Kidney glomerular epithelial cell (primary cell): Measurements from ENCODE around the gene RCAN2.
A peak's percentile ranks its signal among the peaks of the same experiment; 100 is the strongest.
"Not testable (repeated sequence)": the region's sequence is repeated elsewhere in the genome, so short reads cannot be mapped to it uniquely, and the experiment has no call there.

ENCODE experiments used
- DNase-seq: peaks from one replicate; lab custom pipeline; 2025; lab: John Stamatoyannopoulos, UW

The RCAN2 gene

DNA sequence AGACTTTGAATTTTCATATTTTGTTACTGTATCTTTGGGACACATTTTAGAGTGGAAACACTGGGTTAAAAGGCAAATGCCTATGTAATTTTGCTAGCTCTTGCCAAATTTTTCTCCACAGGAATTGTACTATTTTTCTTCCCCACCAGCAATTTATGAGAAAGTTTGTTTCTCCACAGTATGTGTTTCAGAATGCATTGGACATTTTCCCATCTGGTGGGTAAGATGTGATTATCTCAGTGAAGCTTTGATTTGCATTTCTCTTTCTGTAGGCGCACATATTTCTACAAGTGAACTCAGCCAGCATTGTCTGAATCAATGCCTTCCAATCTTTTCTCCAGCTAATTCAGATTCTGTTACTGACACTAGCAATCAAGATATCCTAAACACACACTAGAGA lies 157.8 kb downstream of the RCAN2 start:
- no peak for DNase-seq

DNA sequence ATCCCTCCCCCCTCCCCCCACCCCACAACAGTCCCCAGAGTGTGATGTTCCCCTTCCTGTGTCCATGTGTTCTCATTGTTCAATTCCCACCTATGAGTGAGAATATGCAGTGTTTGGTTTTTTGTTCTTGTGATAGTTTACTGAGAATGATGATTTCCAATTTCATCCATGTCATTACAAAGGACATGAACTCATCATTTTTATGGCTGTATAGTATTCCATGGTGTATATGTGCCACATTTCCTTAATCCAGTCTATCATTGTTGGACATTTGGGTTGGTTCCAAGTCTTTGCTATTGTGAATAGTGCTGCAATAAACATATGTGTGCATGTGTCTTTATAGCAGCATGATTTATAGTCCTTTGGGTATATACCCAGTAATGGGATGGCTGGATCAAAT lies 158.8 kb downstream of the RCAN2 start:
- DNase-seq, result not testable (repeated sequence)

DNA sequence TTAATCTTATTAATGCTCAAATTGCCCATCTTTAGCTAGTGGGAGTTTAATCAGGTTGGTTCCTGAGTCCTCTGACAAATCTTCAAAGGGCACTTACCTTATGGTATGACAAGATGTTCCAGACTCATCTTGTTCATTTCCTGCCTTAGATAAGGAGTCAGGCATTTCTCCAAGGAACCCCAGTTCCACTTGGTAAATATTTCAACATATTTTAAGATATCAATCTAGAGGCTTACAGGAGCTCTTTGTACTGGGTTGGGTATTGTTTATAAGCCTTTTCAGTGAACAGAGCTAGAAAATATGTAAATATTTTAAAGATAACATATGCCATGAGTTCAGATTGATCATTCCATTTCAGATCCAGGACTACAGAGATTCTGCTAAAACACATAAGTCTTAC lies 159.8 kb downstream of the RCAN2 start:
- no peak for DNase-seq

DNA sequence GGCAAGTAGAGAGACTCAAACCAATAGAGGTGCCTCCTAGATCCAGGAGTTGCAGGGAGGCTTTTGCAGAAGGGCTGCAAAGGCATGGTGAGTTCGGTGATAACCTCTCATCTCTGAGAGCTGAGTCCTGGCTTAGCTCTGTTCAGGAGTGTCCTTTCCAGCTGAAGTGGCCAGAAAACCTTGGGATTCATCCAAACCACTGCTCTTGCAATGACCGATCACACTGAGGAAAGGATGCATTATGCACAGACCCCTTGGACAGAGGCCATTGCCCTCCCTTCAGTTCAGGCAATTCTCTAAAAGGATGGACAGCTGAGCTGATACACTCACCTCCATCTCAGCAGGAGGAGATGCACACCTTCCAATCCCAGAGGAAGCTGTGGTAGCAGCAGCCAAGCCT lies 161.7 kb downstream of the RCAN2 start:
- DNase-seq, result no peak

DNA sequence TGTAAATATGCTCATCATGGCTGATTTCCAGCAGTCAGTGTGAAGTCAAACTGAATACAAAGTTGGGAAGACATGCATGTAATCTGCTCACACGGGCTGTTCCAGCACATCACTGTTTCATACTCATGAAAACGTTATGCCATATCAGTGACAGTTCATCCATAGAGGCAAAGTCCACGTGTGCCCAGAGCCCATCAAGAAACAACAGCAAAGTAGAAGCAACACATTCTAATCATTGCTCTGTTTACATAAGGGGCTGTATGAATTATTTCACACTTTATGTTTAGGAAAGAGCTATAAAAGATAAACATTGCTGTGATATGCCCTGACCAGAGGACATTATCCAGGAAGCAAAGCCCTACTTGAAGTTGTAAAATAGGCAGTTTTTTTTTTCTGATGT lies 163.5 kb downstream of the RCAN2 start:
- DNase-seq, result no peak

DNA sequence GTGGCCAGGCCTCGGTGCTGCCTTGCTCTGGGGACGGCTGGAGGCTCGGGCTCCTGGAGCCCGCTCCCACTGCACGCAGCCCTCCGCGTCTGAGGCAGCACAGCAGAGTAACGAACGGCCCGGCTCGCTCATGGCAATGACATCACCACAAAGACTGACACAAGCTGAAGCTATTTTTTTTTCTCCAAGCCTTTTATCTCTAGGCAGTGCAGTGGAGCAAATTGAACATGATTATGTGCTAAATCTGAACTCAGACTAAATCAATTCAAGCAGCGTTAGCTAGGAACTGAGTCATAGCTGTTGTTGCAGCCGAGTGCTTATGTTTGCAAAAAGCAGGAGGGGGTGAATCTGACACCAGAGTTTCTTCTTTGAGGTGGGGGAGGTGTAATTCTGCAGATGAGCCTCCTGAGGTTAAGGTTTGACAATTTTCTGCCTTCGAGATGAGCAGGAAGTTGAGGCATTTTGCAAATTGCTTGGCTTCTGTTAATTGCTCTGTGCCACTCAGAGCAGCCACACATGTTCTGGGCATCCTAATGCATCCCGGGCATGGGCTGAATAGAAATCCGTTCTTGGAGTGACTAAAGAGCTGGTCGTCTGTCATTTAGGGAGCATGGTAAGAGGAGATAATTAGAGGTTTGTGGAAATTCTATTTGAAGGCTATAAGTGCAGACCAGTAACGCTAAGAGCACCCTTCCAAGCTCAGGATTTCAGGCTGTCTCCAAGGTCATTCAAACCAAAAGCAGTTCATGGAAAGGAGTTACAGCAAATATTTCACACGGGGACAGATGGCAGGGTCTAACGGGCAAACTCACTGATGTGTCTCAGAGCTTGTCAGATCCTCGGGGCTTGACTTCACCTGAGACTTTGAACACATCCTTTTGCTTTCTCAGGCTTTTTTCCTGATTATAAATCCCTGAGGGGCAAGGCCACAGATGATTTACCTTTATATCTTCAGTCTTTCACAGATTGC lies 165.4 kb downstream of the RCAN2 start:
- DNase-seq, result peak; percentile 77

DNA sequence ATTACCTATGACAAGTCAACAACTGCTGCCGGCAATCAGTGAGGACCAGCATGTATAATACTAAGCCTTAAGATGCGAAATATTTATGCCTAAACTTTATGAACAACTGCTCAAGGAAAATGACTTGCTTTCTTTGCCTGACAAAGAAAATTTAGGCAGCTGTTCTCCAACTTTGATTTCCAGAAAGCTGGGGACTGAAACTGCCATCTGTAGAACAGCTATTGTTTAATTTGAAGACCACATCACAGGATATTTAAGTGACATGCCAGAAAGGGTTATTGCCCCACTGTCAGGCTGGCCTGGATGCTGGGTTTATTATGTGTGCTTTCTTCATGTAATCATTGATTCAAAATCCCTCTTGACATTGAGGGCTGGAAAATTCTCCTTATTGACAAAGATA lies 166.5 kb downstream of the RCAN2 start:
- DNase-seq, result no peak

DNA sequence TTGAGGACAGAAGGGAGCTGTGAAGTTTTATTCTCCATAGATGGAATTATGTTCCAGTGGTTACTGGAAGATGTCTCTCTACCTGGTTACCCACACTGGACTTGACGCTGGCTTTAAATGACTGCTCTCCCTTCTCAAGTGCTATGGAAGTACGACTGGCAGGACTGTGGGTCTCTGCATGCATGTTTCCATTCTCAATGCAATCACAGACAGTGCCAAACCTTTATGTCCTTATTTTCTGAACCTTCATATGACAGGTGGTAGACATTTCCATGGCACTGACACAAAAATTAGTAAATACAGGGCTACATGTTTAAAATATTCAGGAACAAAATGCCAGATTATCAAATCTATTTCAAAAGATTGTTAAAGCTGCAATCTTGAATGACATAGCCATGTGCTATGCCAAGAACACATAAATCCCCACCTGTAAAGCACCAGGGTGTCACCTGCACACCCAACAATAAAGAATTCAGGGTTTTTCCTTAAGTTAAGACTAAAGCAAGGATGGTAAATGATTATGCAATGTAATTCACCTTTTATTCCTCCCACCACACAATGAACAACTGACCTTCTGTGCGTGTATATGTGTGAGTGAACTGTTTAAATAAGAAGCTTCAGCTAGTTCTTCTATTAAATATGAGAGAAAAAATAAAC lies 167.2 kb downstream of the RCAN2 start:
- no peak for DNase-seq

DNA sequence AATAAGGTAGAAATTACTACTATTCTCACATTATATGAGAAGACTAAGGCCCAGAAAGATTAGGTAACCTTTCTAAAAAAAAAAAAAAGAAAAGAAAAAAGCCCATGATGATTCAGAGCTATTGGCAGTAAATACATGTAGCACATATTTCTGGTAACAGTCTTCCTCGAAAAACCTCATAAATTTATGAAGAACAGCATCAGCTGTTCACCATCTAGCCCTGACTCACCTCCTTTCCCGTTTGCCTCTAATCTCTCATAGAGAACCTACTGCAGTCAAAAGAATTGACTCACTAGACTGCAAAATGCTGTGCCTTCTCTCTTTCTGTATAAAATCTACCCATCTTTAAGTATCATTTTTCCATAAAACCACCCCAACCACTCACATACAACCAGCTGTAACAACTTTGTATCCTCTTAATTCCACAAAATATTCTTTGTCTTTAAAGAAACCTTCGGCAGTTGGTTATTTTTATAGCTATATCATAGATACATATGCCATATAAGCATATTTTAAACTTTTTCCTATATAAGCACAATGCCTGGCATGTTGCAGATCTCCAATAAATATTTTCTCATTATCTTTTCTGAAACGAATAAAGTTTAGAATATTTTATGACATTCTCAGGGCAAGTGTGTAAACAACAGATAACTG lies 167.8 kb downstream of the RCAN2 start:
- peak; percentile 81 for DNase-seq

DNA sequence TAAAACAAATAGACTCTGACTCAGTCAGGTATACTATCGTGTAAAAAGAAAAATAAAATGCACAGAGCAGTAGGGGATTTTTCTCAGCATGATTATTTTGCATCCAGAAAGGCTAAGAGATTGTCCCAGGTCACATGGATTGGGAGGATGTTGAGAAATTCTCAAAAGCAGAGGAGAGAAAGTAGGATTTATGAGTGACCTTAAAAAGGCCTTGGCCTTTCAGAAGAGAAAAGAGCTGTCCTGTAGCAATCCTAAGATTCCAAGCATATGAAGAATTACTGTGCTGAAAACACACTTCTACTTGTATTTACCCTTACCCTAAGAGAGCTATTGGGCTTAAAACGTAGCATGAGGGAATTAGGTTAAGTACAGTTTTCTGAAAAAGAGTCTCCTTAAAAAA lies 170.7 kb downstream of the RCAN2 start:
- no peak for DNase-seq

DNA sequence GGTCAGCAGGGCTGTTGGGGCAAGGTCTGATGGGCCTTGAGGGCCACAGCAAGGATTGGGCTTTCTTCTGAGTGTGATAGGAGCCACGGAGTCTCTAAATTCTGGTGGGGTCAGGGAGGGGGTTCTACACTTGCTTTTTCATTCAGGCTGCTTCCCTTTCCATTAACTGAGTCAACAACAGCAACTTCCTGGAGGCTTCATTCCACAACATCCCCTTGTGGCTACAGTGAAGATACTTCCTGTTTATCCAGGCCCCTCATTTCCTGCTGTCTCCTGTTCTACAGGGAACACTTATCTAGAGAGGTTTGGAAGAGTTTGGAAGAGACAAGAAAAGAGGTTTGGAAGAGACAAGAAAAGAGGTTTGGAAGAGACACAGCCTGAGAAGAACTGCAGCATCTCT lies 175.7 kb downstream of the RCAN2 start:
- no peak for DNase-seq

DNA sequence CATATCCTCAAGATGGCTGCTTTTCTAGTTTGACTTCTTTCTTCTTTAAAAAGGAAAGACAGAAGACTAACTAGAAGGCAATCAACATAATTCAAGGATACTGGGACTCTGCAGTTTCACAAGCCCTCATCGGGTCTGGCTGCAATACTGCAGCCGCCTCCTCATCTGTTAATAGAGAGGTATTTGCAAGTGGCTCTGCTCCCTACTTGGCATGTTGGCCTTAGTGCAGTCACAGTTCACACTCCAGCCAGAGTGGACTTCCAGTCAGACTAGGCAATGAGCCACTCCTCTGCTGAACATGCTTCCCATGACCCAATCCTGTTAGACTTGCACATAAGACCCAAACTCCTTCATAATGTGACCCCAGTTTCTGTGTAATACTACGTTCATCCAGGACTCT lies 178.6 kb downstream of the RCAN2 start:
- no peak for DNase-seq

DNA sequence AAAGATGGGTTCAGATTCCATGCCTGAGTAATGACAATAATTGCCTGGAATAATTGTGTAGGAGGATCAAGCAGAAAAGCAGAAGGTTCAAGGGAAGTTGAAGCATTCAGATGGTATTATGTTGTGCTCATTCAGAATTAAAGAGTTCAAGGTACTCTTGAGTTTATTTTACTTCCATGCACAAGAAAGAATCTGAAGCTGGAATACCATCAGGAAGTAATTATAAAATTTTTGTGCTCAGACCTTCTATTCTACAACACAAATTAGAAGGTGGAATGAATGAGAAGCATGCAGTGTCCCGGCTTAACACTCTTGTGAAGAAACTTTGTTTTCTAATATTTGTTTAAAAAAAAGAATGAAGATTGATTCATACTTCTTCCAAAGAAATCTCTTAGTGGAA lies 181.1 kb downstream of the RCAN2 start:
- no peak for DNase-seq

DNA sequence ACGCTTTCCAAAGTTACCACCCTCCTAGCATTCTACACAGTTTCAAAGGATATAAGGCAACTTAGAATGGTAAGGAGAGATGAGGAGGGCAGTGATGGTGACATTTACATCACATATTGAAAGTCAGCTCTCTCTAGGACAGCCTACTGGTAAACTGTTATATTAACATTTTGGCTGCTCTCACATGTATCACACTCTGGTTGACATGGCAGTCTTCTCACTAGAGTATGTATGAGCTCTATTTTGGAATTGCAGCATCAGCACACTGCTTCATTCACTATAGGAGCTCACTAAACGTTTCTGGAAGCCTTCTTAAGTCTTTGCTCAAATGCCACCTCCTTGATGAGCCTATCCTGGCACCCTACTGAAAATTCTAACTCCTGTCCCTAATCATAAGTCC lies 184.8 kb downstream of the RCAN2 start:
- no peak for DNase-seq

DNA sequence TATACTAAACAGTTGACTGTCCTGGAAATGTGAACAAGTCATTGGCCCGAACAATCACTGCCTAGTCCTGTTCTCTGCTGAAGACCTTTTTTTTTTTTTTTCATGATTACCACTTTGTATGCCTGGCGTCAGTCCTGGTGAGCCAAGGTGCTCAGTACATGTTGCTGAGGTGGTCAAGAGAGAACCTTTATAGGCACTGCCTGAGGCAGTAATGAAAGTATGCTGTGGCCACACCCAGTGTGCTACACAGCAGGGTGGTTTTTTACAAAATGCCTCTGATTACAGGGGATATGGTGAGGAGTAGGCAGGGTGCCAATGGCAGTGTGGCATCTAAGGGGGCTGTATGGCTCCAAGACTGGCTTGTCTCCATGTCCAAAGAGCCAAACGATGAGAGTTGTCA lies 185.4 kb downstream of the RCAN2 start:
- no peak for DNase-seq

DNA sequence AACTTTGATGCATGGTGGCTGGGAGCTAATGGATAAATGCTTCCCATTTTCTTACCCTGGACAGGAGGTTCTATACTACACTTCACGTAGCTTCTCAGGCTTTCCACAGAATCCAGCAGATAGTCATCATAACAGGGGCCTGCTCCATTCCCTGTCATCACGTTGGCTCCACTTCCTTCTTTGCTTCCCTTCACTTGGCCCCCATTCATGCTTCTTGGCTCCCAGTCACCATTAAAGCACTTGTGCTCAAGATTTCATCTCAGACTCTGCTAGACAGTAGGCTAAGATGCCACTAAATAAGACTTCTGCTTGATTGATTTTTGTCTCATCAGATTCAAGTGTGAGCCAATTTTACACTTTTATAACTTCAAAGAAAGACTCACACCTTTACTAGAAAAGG lies 186.0 kb downstream of the RCAN2 start:
- DNase-seq, result no peak

DNA sequence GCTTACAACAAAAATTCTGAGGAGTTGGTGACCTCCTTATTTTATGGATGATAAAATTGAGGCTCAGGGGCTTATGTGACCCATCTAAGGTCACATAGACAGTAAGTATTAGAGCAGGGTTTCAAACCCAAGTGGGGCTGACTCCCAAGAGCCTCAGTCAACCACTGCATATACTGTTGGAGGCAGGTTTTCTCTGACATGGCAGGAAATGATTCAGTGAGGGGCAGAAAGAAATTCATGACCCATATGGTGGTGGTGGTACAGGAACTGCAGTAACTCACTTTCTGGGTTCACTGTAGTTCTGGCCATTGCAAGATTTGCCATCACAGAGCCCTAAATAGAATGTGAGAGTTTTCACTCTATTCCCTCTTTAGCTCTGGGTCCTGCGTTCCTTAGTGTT lies 188.4 kb downstream of the RCAN2 start:
- no peak for DNase-seq

DNA sequence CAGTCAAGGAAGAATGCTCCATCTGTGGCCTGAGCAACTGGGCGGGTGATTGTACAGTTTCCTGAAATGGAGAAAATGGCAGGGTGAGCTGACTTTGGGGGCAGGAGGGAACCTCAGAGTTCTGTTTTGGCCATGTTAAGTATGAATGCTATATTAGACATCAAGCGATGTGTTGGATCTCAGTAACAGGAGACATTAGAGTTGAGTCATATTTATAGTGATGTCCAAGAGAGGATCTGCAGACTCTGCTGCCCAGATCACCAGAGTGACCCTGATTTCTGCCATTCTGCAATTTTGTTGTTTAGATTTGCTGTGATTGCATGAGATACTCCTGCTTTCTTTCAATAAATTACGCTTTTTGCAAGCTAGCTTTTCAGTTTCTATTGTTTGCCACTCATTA lies 189.1 kb downstream of the RCAN2 start:
- no peak for DNase-seq

DNA sequence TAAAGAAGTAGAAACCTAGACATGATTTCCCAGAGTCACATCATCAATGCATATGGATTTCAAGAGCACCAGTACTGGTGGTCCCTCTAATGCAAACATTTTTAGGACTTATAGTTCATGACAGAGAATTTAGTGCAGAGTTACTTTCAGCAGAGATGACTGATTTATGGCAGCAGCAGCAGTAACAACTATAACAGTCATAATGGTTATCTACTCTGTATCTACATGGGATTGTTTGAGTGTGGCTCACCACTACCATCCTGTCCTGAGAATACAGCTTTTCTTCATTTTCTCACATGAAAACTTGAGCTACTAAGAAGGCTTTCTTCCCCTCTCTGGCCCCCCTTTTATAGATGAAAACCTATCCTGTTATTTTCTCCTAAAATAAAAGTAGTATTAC lies 192.0 kb downstream of the RCAN2 start:
- no peak for DNase-seq

DNA sequence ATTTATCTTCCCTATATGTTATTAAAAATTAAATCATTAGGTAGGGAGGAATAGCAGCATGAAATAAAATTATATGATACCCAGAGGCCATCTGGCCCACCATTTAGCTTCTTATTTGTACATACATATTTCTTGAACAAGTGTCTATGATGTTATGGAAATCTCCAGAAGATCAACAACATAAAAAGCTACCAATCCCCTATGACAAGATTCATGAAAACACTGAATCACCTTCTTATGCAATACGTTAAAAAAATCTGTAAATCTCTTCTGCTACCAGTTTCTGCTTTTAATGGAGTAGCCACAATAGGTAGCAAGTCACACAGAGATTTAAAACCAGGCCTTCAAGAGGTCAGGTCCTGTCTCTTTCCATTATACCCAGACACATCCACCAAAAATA lies 194.7 kb downstream of the RCAN2 start:
- DNase-seq, result no peak

DNA sequence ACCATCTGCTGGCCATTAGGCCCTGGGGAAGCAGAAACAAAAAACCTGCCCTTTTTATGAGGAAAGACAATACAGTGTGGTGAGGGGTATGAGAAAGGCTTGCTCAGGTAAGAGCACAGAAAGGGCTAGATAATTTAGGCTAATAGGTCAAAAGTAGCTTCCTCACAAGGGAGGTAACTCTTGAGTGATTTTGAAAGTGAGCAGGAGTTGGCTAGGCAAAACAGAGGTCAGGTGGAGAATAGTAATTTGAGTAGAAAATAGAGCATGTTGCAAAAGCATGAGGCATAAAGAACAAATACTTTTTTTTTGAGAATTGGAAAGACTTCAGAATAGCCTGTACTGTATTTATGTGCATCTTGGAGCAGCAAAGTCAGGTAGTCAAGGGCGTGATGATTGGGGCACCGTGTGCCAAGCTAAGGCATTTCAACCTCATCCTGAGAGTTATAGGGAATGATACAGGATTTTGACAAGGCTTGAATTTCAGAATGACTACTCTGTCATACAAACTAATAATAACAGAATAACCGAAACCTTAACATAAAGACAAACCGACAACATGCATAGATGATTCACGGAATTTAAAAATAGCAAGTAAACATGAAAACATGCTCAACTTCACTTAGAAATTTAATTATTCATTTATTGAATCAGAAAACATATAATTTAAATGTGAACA lies 197.5 kb downstream of the RCAN2 start:
- DNase-seq, result no peak

DNA sequence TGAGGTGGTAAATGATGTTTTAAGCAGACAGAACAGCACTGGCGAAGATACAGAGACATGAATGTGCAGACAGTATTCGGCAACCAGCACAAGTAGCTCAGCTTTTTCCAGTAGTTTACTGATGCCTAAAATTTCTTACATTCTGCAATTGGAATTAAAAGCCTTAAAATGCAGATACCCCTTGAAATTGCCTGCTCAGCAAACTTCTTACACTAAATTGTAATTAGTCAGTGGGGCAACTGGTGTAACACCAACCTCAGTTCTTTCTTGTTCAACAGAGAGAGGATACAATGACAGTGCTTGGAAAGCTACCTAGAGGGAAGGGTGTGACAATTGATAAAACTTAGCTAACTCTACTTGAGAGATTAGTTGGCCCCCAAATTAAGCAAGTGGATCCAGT lies 199.4 kb downstream of the RCAN2 start:
- no peak for DNase-seq

DNA sequence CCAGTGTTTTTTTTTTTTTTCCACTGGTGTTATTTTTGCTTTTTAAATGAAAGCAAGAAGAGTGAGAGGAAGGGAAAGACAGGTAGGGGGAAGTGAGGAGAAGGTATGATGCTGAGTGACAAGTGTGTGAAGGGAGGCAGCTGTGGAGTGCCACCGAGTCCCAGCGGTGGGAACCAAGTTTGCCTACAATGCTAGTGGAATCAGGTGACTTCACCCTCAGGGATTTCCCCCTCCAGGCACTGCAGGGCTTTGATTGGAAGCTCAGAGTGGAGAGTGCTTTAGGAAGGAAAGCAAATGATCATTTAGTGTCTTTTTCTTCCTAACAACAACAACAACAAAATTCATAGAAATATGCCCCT lies 200.0 kb downstream of the RCAN2 start:
- no peak for DNase-seq
